Measurements from ENCODE around the gene PRKCD. TPM values are rescaled to one million over a fixed set of nuclear protein-coding genes. Genes with fewer than 3 reads are reported as not detected.

PRKCD gene
- total RNA-seq, 1 donor: 2.2 TPM

GRCh38 chr3:53156368-53156834, 4.6 kb upstream of the PRKCD start:
- H2AFZ ChIP-seq (ENCODE audit: low read length): no peak overlapping the region
- TF ChIP-seq CTCF (IDR thresholded peaks at IDR 0.05; ENCODE audit: extremely low read depth, low read depth, low read length): no peak
- H3K4me3 ChIP-seq (ENCODE audit: insufficient read depth, low read length): no peak overlapping the region
- H4K20me1 ChIP-seq (ENCODE audit: insufficient read depth, low read length): no peaks in the 10 kb centered on the region
- H3K27ac ChIP-seq (ENCODE audit: low read depth, low read length): no peak overlapping the region
- H3K9me3 ChIP-seq (ENCODE audit: low read depth, low read length): no peaks in the 10 kb centered on the region
- H3K4me2 ChIP-seq (ENCODE audit: insufficient read depth, low read length): no peak overlapping the region
- peak; percentile 42 for DNase-seq (ENCODE audit: insufficient read length, low spot score, missing footprints)
- peaks cover 22% of the 10 kb centered on the region for H3K4me1 ChIP-seq (ENCODE audit: insufficient read depth, low read length)
- H3K27me3 ChIP-seq (ENCODE audit: insufficient read depth, low read length): no peaks in the 10 kb centered on the region
- no peaks in the 10 kb centered on the region for H3K36me3 ChIP-seq (ENCODE audit: insufficient read depth, low read length)
- H3K79me2 ChIP-seq (ENCODE audit: insufficient read depth, low read length): peaks cover 7% of the 10 kb centered on the region

GRCh38 chr3:53157974-53158580, 2.9 kb upstream of the PRKCD start:
- Histone ChIP-seq H3K79me2 (ENCODE audit: insufficient read depth, low read length) (peaks cover 15% of the 10 kb centered on the region), H3K27ac (ENCODE audit: low read depth, low read length) (no peak overlapping the region), H3K4me1 (ENCODE audit: insufficient read depth, low read length) (peaks cover 32% of the 10 kb centered on the region), H3K4me2 (ENCODE audit: insufficient read depth, low read length) (no peak overlapping the region), H3K27me3 (ENCODE audit: insufficient read depth, low read length) (no peaks in the 10 kb centered on the region), H3K4me3 (ENCODE audit: insufficient read depth, low read length) (no peak overlapping the region), H3K36me3 (ENCODE audit: insufficient read depth, low read length) (no peaks in the 10 kb centered on the region), H2AFZ (ENCODE audit: low read length) (no peak overlapping the region), H3K9me3 (ENCODE audit: low read depth, low read length) (no peaks in the 10 kb centered on the region), H4K20me1 (ENCODE audit: insufficient read depth, low read length) (peaks cover 5% of the 10 kb centered on the region)
- DNase-seq (ENCODE audit: insufficient read length, low spot score, missing footprints): peak; percentile 81
- TF ChIP-seq CTCF (IDR thresholded peaks at IDR 0.05; ENCODE audit: extremely low read depth, low read depth, low read length): no peak

GRCh38 chr3:53158765-53159155, 2.2 kb upstream of the PRKCD start:
- Histone ChIP-seq H3K27ac (ENCODE audit: low read depth, low read length) (no peak overlapping the region), H3K4me2 (ENCODE audit: insufficient read depth, low read length) (no peak overlapping the region), H3K27me3 (ENCODE audit: insufficient read depth, low read length) (no peaks in the 10 kb centered on the region), H3K9me3 (ENCODE audit: low read depth, low read length) (no peaks in the 10 kb centered on the region), H3K79me2 (ENCODE audit: insufficient read depth, low read length) (peaks cover 15% of the 10 kb centered on the region), H4K20me1 (ENCODE audit: insufficient read depth, low read length) (peaks cover 5% of the 10 kb centered on the region), H3K4me1 (ENCODE audit: insufficient read depth, low read length) (peaks cover 33% of the 10 kb centered on the region), H2AFZ (ENCODE audit: low read length) (no peak overlapping the region), H3K4me3 (ENCODE audit: insufficient read depth, low read length) (no peak overlapping the region), H3K36me3 (ENCODE audit: insufficient read depth, low read length) (no peaks in the 10 kb centered on the region)
- no peak for TF ChIP-seq CTCF (IDR thresholded peaks at IDR 0.05; ENCODE audit: extremely low read depth, low read depth, low read length)
- DNase-seq (ENCODE audit: insufficient read length, low spot score, missing footprints): peak; percentile 58

- Histone ChIP-seq H3K4me2 (ENCODE audit: insufficient read depth, low read length) (peak overlapping the region; percentile 83), H3K9me3 (ENCODE audit: low read depth, low read length) (no peaks in the 10 kb centered on the region), H3K27ac (ENCODE audit: low read depth, low read length) (no peak overlapping the region), H3K4me3 (ENCODE audit: insufficient read depth, low read length) (no peak overlapping the region), H4K20me1 (ENCODE audit: insufficient read depth, low read length) (peaks cover 5% of the 10 kb centered on the region), H3K4me1 (ENCODE audit: insufficient read depth, low read length) (peaks cover 27% of the 10 kb centered on the region), H3K27me3 (ENCODE audit: insufficient read depth, low read length) (no peaks in the 10 kb centered on the region), H3K79me2 (ENCODE audit: insufficient read depth, low read length) (peaks cover 15% of the 10 kb centered on the region), H2AFZ (ENCODE audit: low read length) (no peak overlapping the region), H3K36me3 (ENCODE audit: insufficient read depth, low read length) (no peaks in the 10 kb centered on the region)
- no peak for TF ChIP-seq CTCF (IDR thresholded peaks at IDR 0.05; ENCODE audit: extremely low read depth, low read depth, low read length)
- DNase-seq (ENCODE audit: insufficient read length, low spot score, missing footprints): peak; percentile 38
These were observed 1.6 kb upstream of the PRKCD start for GRCh38 chr3:53159156-53160060.
